HepG2 (cell line): Measurements from ENCODE around the gene HACL1.
"Not testable (repeated sequence)": the region's sequence is repeated elsewhere in the genome, so short reads cannot be mapped to it uniquely, and the experiment has no call there.

Experiments
- CEBPB ChIP-seq: IDR thresholded peaks from 2 replicates; pipeline ENCODE4 v1.6.1; 2011; ENCODE audit warnings: low read depth, low read length, improper control_type of control experiment, borderline replicate concordance
- CTCF ChIP-seq: sonication (generic); formaldehyde crosslinking; IDR thresholded peaks from 2 replicates; pipeline ENCODE4 v1.5.0; 2020; ENCODE audit warnings: mild to moderate bottlenecking, missing genetic modification reagents, moderate library complexity
- FOXP1 ChIP-seq, 2 experiments: fragments of 450-650 bp in 1 of 2; IDR thresholded peaks; 2 replicates each; pipeline ENCODE4 v1.6.1; 2017 to 2018; ENCODE audit warnings: antibody characterized with exemption in 1 of 2
- ZBTB40 ChIP-seq, 2 experiments: fragments of 450-650 bp in 1 of 2; sonication (generic) in 1 of 2; formaldehyde crosslinking in 1 of 2; IDR thresholded peaks; 2 replicates each; pipeline versions ENCODE4 v1.6.1 to v1.8.0; 2016 to 2022; ENCODE audit warnings: antibody characterized with exemption in 1 of 2, mild to moderate bottlenecking in 1 of 2, missing genetic modification reagents in 1 of 2
- ZNF383 ChIP-seq: sonication (generic); formaldehyde crosslinking; IDR thresholded peaks from 2 replicates; pipeline ENCODE4 v1.4.0; 2020; ENCODE audit warnings: missing genetic modification reagents, mild to moderate bottlenecking, borderline replicate concordance
- ZNF644 ChIP-seq: IDR thresholded peaks from 2 replicates; pipeline ENCODE4 v1.6.1; 2016; ENCODE audit warnings: low read depth
- TF ChIP-seq, protein P1 (sequence below): sonication (generic); formaldehyde crosslinking; IDR thresholded peaks from 2 replicates; pipeline ENCODE4 v1.4.0; 2020; ENCODE audit warnings: missing genetic modification reagents, borderline replicate concordance

- TF ChIP-seq FOXP1 (IDR thresholded peaks at IDR 0.05); FOXP1 (CRISPR knock-in tag; IDR thresholded peaks at IDR 0.05); CTCF (CRISPR knock-in tag); ZNF644 (CRISPR knock-in tag); ZNF383 (CRISPR knock-in tag); CEBPB; ZBTB40 (IDR thresholded peaks at IDR 0.05); ZBTB40 (CRISPR knock-in tag; IDR thresholded peaks at IDR 0.05): not testable (repeated sequence)
- TF ChIP-seq, protein P1, sequence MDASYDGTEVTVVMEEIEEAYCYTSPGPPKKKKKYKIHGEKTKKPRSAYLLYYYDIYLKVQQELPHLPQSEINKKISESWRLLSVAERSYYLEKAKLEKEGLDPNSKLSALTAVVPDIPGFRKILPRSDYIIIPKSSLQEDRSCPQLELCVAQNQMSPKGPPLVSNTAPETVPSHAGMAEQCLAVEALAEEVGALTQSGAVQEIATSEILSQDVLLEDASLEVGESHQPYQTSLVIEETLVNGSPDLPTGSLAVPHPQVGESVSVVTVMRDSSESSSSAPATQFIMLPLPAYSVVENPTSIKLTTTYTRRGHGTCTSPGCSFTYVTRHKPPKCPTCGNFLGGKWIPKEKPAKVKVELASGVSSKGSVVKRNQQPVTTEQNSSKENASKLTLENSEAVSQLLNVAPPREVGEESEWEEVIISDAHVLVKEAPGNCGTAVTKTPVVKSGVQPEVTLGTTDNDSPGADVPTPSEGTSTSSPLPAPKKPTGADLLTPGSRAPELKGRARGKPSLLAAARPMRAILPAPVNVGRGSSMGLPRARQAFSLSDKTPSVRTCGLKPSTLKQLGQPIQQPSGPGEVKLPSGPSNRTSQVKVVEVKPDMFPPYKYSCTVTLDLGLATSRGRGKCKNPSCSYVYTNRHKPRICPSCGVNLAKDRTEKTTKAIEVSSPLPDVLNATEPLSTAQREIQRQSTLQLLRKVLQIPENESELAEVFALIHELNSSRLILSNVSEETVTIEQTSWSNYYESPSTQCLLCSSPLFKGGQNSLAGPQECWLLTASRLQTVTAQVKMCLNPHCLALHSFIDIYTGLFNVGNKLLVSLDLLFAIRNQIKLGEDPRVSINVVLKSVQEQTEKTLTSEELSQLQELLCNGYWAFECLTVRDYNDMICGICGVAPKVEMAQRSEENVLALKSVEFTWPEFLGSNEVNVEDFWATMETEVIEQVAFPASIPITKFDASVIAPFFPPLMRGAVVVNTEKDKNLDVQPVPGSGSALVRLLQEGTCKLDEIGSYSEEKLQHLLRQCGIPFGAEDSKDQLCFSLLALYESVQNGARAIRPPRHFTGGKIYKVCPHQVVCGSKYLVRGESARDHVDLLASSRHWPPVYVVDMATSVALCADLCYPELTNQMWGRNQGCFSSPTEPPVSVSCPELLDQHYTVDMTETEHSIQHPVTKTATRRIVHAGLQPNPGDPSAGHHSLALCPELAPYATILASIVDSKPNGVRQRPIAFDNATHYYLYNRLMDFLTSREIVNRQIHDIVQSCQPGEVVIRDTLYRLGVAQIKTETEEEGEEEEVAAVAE (CRISPR knock-in tag) = not testable (repeated sequence)
These were observed 1.4 kb upstream of the HACL1 start for GRCh38 chr3:15602816-15603215.
